GM23248 (cell line): ENCODE results near the gene OPCML.

Experiments used
- EZH2 ChIP-seq: fragments of 200-600 bp; sonication (generic); IDR thresholded peaks from 2 replicates; pipeline ENCODE4 v1.6.1; 2018; ENCODE audit warnings: antibody characterized with exemption, mild to moderate bottlenecking; ENCODE audit not compliant: insufficient read depth, poor library complexity, severe bottlenecking
- EZH2phosphoT487 ChIP-seq: fragments of 200-600 bp; sonication (generic); IDR thresholded peaks from 2 replicates; pipeline ENCODE4 v1.6.1; 2018; ENCODE audit warnings: antibody characterized with exemption, moderate library complexity, mild to moderate bottlenecking, low read depth; ENCODE audit not compliant: insufficient read depth

DNA sequence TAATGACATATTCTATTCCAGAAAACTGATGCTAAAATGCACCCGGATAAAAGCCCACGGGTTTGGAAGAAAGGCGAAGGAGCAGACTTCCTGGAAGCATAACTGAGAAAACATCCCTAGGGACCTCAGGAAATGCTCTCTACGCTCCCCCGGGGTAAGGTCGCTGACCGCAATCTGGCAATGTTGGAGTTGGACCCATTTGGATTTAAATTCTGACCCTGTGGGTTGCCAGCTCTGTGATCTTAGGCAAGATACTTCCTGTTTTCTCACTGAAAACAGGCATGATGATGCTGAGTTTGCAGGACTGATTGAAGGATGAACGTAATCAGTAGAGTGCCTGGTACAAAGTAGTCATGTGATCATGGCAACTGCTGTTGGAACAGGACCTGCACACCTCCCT is 1107.9 kb downstream of the OPCML start:
- TF ChIP-seq EZH2 (no peak), EZH2phosphoT487 (no peak)
